HCT116 (cell line): ENCODE data around the gene PDE6A. TPM values are rescaled to one million over a fixed set of nuclear protein-coding genes. Genes with fewer than 3 reads are reported as not detected.

ENCODE experiments used
- ATAC-seq: fragments of 200-7000 bp; cut with Tn5 transposase; 2 replicates; pipeline ENCODE4 v1.9.1; 2020; ENCODE audit warnings: mild to moderate bottlenecking, moderate library complexity
- BruUV-seq: library from RNA; stranded (reverse); fragments of 400-500 nt; replicated peaks from 2 replicates; lab custom pipeline; 2021; lab: Mats Ljungman, UMichigan
- CTCF ChIA-PET: fragments of 300-600 bp; sonication (Branson Sonifier 250); formaldehyde crosslinking; loops from one replicate; lab custom pipeline; 2021; ENCODE audit warnings: antibody characterized with exemption; lab: Charles Lee
- POLR2A ChIA-PET: fragments of 300-600, 350-600 bp; sonication (Branson Sonifier 250); formaldehyde crosslinking; loops from one replicate; lab custom pipeline; 2021; ENCODE audit warnings: antibody characterized with exemption; lab: Charles Lee
- RAD21 ChIA-PET, 2 experiments: fragments of 300-600 bp; sonication (Branson Sonifier 250); formaldehyde crosslinking; loops; one replicate each; lab custom pipeline; 2023; ENCODE audit warnings: low total read pairs in 2 of 2; ENCODE audit not compliant: uncharacterized antibody in 2 of 2, unreplicated experiment in 2 of 2, low non-redundant PET in 1 of 2; lab: Charles Lee
- DNase-seq: peaks from one replicate; pipeline ENCODE4 v3.0.0-alpha.2; 2010; ENCODE audit warnings: low read depth, low spot score
- H2AFZ ChIP-seq: fragments of 200-600 bp; shearing (Covaris generic), sonication (generic); 2 replicates; pipeline ENCODE4 v1.6.1; 2017; ENCODE audit warnings: low read depth, mixed run types, mixed read lengths, antibody characterized with exemption, low read length; ENCODE audit not compliant: poor library complexity, severe bottlenecking
- H3K27ac ChIP-seq: 2 replicates; pipeline ENCODE4 v1.5.1; 2012; ENCODE audit warnings: low read depth, low read length
- H3K27me3 ChIP-seq: fragments of 200-600 bp; sonication (generic); 2 replicates; pipeline ENCODE4 v1.6.1; 2016; ENCODE audit warnings: mixed run types, low read length, mixed read lengths; ENCODE audit not compliant: insufficient read depth
- H3K36me3 ChIP-seq, 2 experiments: fragments of 200-500 bp in 1 of 2; fragments of 200-600 bp in 1 of 2; sonication (Bioruptor generic) in 1 of 2; sonication (generic) in 1 of 2; 2 replicates each; pipeline versions ENCODE4 v1.5.1 to v1.6.1; 2014 to 2016; ENCODE audit warnings: low read length in 2 of 2, inconsistent platforms in 1 of 2, mixed read lengths in 1 of 2, mixed run types in 1 of 2; ENCODE audit not compliant: insufficient read depth in 2 of 2, control insufficient read depth in 1 of 2
- H3K4me1 ChIP-seq, 2 experiments: fragments of 200-600 bp in 1 of 2; sonication (generic) in 1 of 2; 2 replicates each; pipeline versions ENCODE4 v1.5.1 to v1.6.1; 2012 to 2017; ENCODE audit warnings: low read length in 2 of 2, inconsistent platforms in 1 of 2, mild to moderate bottlenecking in 1 of 2, mixed read lengths in 1 of 2, mixed run types in 1 of 2, moderate library complexity in 1 of 2; ENCODE audit not compliant: insufficient read depth in 2 of 2, control insufficient read depth in 1 of 2
- H3K4me2 ChIP-seq: fragments of 200-600 bp; sonication (generic); 2 replicates; pipeline ENCODE4 v1.6.1; 2017; ENCODE audit warnings: mixed run types, low read length, mixed read lengths
- H3K4me3 ChIP-seq, 2 experiments: fragments of 200-600 bp in 1 of 2; sonication (generic) in 1 of 2; replicated peaks in 1 of 2; 2 replicates each; pipeline ENCODE4 v1.5.1; 2011 to 2016; ENCODE audit warnings: low read length in 2 of 2, control low read depth in 1 of 2, low read depth in 1 of 2, mild to moderate bottlenecking in 1 of 2, mixed read lengths in 1 of 2, mixed run types in 1 of 2
- H3K79me2 ChIP-seq: fragments of 200-600 bp; sonication (generic); 2 replicates; pipeline ENCODE4 v1.6.1; 2017; ENCODE audit warnings: mild to moderate bottlenecking, mixed run types, low read length, moderate library complexity, mixed read lengths; ENCODE audit not compliant: insufficient read depth
- H3K9ac ChIP-seq: fragments of 200-600 bp; sonication (generic); 2 replicates; pipeline ENCODE4 v1.6.1; 2016; ENCODE audit warnings: low read length, mixed read lengths
- H3K9me2 ChIP-seq: fragments of 200-600 bp; sonication (generic), shearing (Covaris generic); 2 replicates; pipeline ENCODE4 v1.6.1; 2017; ENCODE audit warnings: mixed run types, mild to moderate bottlenecking, moderate library complexity; ENCODE audit not compliant: insufficient read depth
- H3K9me3 ChIP-seq, 2 experiments: fragments of 200-500 bp in 1 of 2; fragments of 200-600 bp in 1 of 2; sonication (Bioruptor generic) in 1 of 2; sonication (generic) in 1 of 2; 2 replicates each; pipeline ENCODE4 v1.6.1; 2014 to 2017; ENCODE audit warnings: low read length in 2 of 2, mixed read lengths in 2 of 2, inconsistent platforms in 1 of 2, low read depth in 1 of 2, mild to moderate bottlenecking in 1 of 2, mixed run types in 1 of 2, moderate library complexity in 1 of 2; ENCODE audit not compliant: control insufficient read depth in 1 of 2, insufficient read depth in 1 of 2
- H4K20me1 ChIP-seq: fragments of 200-600 bp; sonication (generic), shearing (Covaris generic); 2 replicates; pipeline ENCODE4 v1.6.1; 2017; ENCODE audit warnings: mixed run types, mild to moderate bottlenecking, moderate library complexity; ENCODE audit not compliant: insufficient read depth
- CBX3 ChIP-seq: IDR thresholded peaks from 2 replicates; pipeline ENCODE4 v1.6.1; 2012; ENCODE audit warnings: low read depth
- CEBPB ChIP-seq: IDR thresholded peaks from 2 replicates; pipeline ENCODE4 v1.6.1; 2012; ENCODE audit warnings: low read depth
- ELF1 ChIP-seq: IDR thresholded peaks from 2 replicates; pipeline ENCODE4 v1.6.1; 2012; ENCODE audit warnings: low read depth, borderline replicate concordance
- EZH2 ChIP-seq: fragments of 200-600 bp; sonication (generic); IDR thresholded peaks from 2 replicates; pipeline ENCODE4 v1.6.1; 2017; ENCODE audit warnings: antibody characterized with exemption, mixed run types
- FOSL1 ChIP-seq: IDR thresholded peaks from 2 replicates; pipeline ENCODE4 v1.6.1; 2012; ENCODE audit warnings: low read depth
- JUND ChIP-seq: IDR thresholded peaks from 2 replicates; pipeline ENCODE4 v1.6.1; 2012
- POLR2AphosphoS5 ChIP-seq: IDR thresholded peaks from 2 replicates; pipeline ENCODE4 v1.6.1; 2011; ENCODE audit warnings: mild to moderate bottlenecking, low read depth, low read length, moderate library complexity
- RAD21 ChIP-seq: IDR thresholded peaks from 2 replicates; pipeline ENCODE4 v1.6.1; 2012; ENCODE audit warnings: low read depth, mild to moderate bottlenecking
- SIN3A ChIP-seq: IDR thresholded peaks from 2 replicates; pipeline ENCODE4 v1.6.1; 2012; ENCODE audit warnings: low read depth
- SP1 ChIP-seq: IDR thresholded peaks from 2 replicates; pipeline ENCODE4 v1.6.1; 2012; ENCODE audit warnings: low read depth
- SRF ChIP-seq: IDR thresholded peaks from 2 replicates; pipeline ENCODE4 v1.6.1; 2012; ENCODE audit warnings: low read depth
- YY1 ChIP-seq: IDR thresholded peaks from 2 replicates; pipeline ENCODE4 v1.6.1; 2011; ENCODE audit warnings: low read length, low read depth, moderate library complexity, mild to moderate bottlenecking; ENCODE audit not compliant: insufficient replicate concordance; ENCODE audit errors: extremely low read depth
- ZNF274 ChIP-seq: fragments of 200-500 bp; sonication (Bioruptor generic); IDR thresholded peaks from 2 replicates; pipeline ENCODE4 v1.6.1; 2014; ENCODE audit warnings: mild to moderate bottlenecking, low read depth, low read length, inconsistent platforms
- intact Hi-C: fragments of 100-400 bp; cut with micrococcal nuclease; formaldehyde crosslinking; loops from 2 replicates; pipeline ENCODE4 v1.10.0; 2022
- total RNA-seq: library from RNA; stranded (reverse); gene quantifications from one replicate; pipeline ENCODE4 v1.2.1, GENCODE V29; 2021; ENCODE audit not compliant: unreplicated experiment
- TF ChIP-seq, protein P1 (sequence below): IDR thresholded peaks from 2 replicates; pipeline ENCODE4 v1.6.1; 2012
- TF ChIP-seq, protein P2 (sequence below): IDR thresholded peaks from 2 replicates; pipeline ENCODE4 v1.6.1; 2012
- TF ChIP-seq, protein P3 (sequence below), 3 experiments: fragments of 200-600 bp in 1 of 3; sonication (generic) in 1 of 3; IDR thresholded peaks in 2 of 3; conservative IDR thresholded peaks in 1 of 3; 2 replicates each; pipeline ENCODE4 v1.5.1; 2012 to 2017; ENCODE audit warnings: low read depth in 2 of 3, low read length in 2 of 3, antibody characterized with exemption in 1 of 3, borderline replicate concordance in 1 of 3, control low read depth in 1 of 3, mild to moderate bottlenecking in 1 of 3, mixed read lengths in 1 of 3, mixed run types in 1 of 3, moderate library complexity in 1 of 3; ENCODE audit not compliant: insufficient read depth in 1 of 3

PDE6A gene
- total RNA-seq, 1 experiment from 2014 or later, result not detected

DNA sequence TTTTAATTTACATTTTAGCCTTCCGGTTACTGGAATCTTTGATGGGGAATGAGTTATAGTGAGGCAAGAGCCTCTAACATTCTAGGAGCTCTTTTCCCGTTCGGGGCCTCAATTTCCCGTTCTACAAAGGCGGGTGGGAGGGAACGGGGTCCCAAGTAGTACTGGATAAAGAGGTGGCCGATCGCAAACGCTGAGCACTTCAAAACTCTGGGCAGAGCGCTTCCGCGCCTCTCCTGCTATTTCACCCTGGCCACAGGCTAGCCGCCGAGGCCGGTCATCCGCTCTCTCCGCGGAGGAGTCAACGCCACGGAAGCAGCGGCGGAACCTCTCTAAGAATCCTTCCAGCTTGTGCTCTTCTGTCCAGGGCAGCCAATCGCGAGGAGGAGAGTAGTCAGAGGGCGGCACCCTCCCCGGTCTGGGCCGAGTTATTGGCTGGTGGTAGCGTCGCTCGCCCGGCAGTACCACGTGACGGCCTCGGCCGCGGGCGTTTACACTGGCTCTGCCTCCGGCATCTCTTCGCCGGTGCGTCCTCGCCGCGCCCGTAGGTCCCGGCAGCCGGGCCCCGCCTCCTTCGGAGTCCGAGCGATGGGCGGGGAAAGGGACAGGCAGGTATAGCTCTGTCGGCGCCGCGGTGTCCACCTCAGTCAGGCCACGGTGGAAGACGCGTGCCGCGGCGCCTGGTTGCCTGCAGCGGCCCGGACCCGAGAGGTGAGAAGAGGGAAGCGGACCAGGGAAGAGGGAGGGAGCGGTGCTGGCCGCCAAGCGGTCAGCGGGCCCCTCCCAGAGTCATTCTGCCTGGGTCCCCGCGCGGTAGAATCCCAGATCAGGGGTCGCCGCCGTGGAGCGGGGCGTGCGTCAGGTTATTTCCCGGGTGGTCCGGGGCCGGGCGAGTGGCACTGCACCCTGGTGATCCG, 15.9 kb upstream of the PDE6A start, which contains the start of gene SLC26A2 (continued):
- no peak for TF ChIP-seq RAD21
- TF ChIP-seq, protein P1, sequence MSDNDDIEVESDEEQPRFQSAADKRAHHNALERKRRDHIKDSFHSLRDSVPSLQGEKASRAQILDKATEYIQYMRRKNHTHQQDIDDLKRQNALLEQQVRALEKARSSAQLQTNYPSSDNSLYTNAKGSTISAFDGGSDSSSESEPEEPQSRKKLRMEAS, result peak; percentile 90
- TF ChIP-seq CEBPB, result no peak
- TF ChIP-seq CBX3, result peak; percentile 79; the same call in 1 of the 2 replicates
- TF ChIP-seq, all 23 proteins: peak for 8

DNA sequence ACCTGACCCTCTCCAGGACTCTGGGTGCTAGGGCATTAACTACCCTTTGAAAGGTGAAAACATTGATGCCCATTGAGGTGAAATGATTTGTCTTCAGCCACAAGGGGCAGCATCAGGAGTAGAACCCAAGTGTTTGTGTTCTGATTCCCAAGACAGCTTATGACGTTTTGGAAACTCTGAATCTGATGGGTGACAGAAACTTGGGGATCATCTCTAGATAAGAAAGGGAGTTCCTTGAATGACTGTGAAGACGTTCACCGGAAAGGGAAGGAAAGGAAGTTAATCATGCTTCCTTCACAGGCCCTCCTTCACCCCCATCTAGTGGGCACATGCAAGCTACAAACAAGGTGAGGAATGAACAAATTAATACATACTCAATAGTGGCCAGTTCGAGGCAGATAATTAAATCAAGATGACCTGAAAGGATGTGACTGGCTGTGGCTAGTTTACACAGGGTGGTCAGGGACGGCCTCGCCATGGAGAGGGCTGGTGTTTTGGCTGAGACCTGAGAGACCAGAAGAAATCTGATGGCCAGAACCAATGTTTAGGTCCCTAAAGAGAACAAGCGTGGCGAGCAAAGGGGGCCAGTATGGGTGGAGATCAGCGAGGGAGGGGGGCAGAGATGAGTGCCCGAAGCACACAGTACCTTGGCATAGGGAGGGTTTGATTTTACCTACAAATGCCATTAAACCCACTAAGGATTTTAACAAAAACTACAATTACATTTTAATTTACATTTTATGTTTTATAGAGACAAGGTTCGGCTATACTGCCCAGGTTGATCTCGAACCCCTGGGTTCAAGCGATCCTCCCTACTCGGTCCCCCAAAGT, 15.0 kb upstream of the PDE6A start:
- ChIA-PET RAD21 (interaction anchor here (0.6 to 1.0 kb wide), 3 partner anchors 31 to 126 kb away, joined by 3 to 4 read pairs (median 3); no protein-coding TSS in a partner anchor), POLR2A (interaction anchor here (0.7 to 1.6 kb wide), 14 partner anchors 8 to 131 kb away, joined by 3 to 6 read pairs (median 3); partner anchors contain the start of genes HMGXB3 and TIGD6), CTCF (interaction anchor here (0.7 to 3.4 kb wide), 15 partner anchors 8 to 327 kb away, joined by 3 to 26 read pairs (median 5); no protein-coding TSS in a partner anchor)
- H3K79me2 ChIP-seq, result 0 out of 2 replicates have a peak, but pooled peaks cover 2% of the 10 kb centered on the region
- no TSS peak for BruUV-seq
- peak; percentile 28 for ATAC-seq
- peak overlapping the region; percentile 97 for H3K4me2 ChIP-seq
- no peaks in the 10 kb centered on the region for H3K9me2 ChIP-seq
- no peaks in the 10 kb centered on the region for H4K20me1 ChIP-seq
- peak overlapping the region; percentile 69 for H2AFZ ChIP-seq
- no peaks in the 10 kb centered on the region for H3K36me3 ChIP-seq
- no peaks in the 10 kb centered on the region for H3K27me3 ChIP-seq
- peaks cover 8 to 27% of the 10 kb centered on the region in 2 experiments for H3K4me1 ChIP-seq
- intact Hi-C loops, result no loop called here
- peak overlapping the region; percentile 74 for H3K4me3 ChIP-seq
- no peaks in the 10 kb centered on the region for H3K9me3 ChIP-seq
- H3K27ac ChIP-seq, result peak overlapping the region; percentile 52
- H3K9ac ChIP-seq, result peak overlapping the region; percentile 73
- DNase-seq, result peak; percentile 87
- TF ChIP-seq SRF (0 out of 2 replicates have a peak, but pooled peaks have one; percentile 14), CBX3 (peak; percentile 71), FOSL1 (peak; percentile 53; the same call in 1 of the 2 replicates), ZNF274 (no peak), ELF1 (no peak), RAD21 (peak; percentile 57), SP1 (no peak), JUND (0 out of 2 replicates have a peak, but pooled peaks have one; percentile 8), POLR2AphosphoS5 (no peak; the same call in 1 of the 2 replicates), CEBPB (no peak), YY1 (no peak), EZH2 (no peak), SIN3A (no peak)
- TF ChIP-seq, protein P1, result peak; percentile 59; the same call in 1 of the 2 replicates
- TF ChIP-seq, protein P2, sequence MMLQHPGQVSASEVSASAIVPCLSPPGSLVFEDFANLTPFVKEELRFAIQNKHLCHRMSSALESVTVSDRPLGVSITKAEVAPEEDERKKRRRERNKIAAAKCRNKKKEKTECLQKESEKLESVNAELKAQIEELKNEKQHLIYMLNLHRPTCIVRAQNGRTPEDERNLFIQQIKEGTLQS, result no peak
- TF ChIP-seq, protein P3, sequence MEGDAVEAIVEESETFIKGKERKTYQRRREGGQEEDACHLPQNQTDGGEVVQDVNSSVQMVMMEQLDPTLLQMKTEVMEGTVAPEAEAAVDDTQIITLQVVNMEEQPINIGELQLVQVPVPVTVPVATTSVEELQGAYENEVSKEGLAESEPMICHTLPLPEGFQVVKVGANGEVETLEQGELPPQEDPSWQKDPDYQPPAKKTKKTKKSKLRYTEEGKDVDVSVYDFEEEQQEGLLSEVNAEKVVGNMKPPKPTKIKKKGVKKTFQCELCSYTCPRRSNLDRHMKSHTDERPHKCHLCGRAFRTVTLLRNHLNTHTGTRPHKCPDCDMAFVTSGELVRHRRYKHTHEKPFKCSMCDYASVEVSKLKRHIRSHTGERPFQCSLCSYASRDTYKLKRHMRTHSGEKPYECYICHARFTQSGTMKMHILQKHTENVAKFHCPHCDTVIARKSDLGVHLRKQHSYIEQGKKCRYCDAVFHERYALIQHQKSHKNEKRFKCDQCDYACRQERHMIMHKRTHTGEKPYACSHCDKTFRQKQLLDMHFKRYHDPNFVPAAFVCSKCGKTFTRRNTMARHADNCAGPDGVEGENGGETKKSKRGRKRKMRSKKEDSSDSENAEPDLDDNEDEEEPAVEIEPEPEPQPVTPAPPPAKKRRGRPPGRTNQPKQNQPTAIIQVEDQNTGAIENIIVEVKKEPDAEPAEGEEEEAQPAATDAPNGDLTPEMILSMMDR (IDR thresholded peaks at IDR 0.05 in 2 of 3, conservative IDR thresholded peaks at IDR 0.05 in 1 of 3; ENCODE audit: borderline replicate concordance in 1 of 3, insufficient read depth in 1 of 3, low read depth in 2 of 3, low read length in 2 of 3), result peak; percentile 68 to 94 (median 84)
